Measurements from ENCODE around the gene ITPKC.

ITPKC gene

DNA sequence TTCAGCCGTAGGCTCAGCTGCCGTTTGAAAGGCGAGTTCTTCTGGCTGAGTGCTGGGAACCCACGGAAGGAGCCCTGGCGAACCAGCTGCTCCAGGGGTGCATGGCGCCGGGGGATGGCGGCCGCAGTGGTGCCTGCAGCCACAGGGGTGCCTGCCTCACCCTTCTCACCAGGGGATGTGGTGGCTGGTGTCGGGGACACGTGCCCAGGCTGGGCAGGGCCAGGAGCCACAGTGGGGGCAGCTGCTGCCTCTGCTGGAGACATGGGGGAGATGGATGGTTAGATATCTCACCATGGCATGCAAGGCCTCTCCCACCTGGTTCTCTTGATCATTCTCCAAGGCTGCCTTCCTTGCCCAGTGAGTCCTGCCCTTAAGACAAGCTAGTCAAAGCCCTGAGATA, 43.5 kb upstream of the ITPKC start:
- no peak for DNase-seq (ENCODE audit: low read depth)
- no peak overlapping the region for H3K4me3 ChIP-seq (ENCODE audit: control insufficient read depth, low read depth, low read length)
- TF ChIP-seq, protein P1, sequence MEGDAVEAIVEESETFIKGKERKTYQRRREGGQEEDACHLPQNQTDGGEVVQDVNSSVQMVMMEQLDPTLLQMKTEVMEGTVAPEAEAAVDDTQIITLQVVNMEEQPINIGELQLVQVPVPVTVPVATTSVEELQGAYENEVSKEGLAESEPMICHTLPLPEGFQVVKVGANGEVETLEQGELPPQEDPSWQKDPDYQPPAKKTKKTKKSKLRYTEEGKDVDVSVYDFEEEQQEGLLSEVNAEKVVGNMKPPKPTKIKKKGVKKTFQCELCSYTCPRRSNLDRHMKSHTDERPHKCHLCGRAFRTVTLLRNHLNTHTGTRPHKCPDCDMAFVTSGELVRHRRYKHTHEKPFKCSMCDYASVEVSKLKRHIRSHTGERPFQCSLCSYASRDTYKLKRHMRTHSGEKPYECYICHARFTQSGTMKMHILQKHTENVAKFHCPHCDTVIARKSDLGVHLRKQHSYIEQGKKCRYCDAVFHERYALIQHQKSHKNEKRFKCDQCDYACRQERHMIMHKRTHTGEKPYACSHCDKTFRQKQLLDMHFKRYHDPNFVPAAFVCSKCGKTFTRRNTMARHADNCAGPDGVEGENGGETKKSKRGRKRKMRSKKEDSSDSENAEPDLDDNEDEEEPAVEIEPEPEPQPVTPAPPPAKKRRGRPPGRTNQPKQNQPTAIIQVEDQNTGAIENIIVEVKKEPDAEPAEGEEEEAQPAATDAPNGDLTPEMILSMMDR (IDR thresholded peaks at IDR 0.05; ENCODE audit: control insufficient read depth, insufficient read depth, low read depth, low read length, missing control alignments), result no peak

- DNase-seq (ENCODE audit: low read depth), result no peak
- no peak overlapping the region for H3K4me3 ChIP-seq (ENCODE audit: control insufficient read depth, low read depth, low read length)
- TF ChIP-seq, protein P1 (IDR thresholded peaks at IDR 0.05; ENCODE audit: control insufficient read depth, insufficient read depth, low read depth, low read length, missing control alignments), result no peak
These were observed 42.6 kb upstream of the ITPKC start for GRCh38 chr19:40674291-40674690.

DNA sequence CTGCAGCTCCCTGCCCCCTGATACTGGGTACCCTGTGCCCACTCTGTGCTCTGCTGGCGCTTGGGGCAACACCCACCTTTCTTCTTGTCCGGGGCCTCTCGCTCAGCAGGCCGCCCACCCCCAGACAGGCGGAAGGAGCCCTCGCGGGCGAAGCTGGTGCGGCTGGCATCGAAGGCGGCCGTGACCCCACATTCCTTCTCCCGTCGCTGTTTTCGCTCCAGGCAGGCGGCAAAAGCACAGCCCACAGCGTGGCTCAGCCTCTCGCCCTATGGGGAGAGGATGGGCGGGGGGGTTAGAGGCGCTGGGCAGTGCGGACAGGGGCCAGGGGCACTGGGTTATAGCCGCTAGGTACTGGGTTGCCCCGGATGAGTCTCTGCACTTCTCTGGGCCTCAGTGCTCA, 39.8 kb upstream of the ITPKC start:
- TF ChIP-seq, protein P1 (IDR thresholded peaks at IDR 0.05; ENCODE audit: control insufficient read depth, insufficient read depth, low read depth, low read length, missing control alignments), result no peak

GRCh38 chr19:40681039-40681438, 35.9 kb upstream of the ITPKC start:
- no peak for DNase-seq (ENCODE audit: low read depth)
- no peak overlapping the region for H3K4me3 ChIP-seq (ENCODE audit: control insufficient read depth, low read depth, low read length)
- TF ChIP-seq, protein P1 (IDR thresholded peaks at IDR 0.05; ENCODE audit: control insufficient read depth, insufficient read depth, low read depth, low read length, missing control alignments), result no peak

More for the DNA sequence above, 39.8 kb upstream of the ITPKC start:
- DNase-seq (ENCODE audit: low read depth), result no peak
- no peak overlapping the region for H3K4me3 ChIP-seq (ENCODE audit: control insufficient read depth, low read depth, low read length)

- H3K4me3 ChIP-seq (ENCODE audit: control insufficient read depth, low read depth, low read length), result no peak overlapping the region
- TF ChIP-seq, protein P1 (IDR thresholded peaks at IDR 0.05; ENCODE audit: control insufficient read depth, insufficient read depth, low read depth, low read length, missing control alignments), result no peak
These were observed 34.4 kb upstream of the ITPKC start for GRCh38 chr19:40682431-40682964.

GRCh38 chr19:40683437-40683836, 33.5 kb upstream of the ITPKC start:
- no peak overlapping the region for H3K4me3 ChIP-seq (ENCODE audit: control insufficient read depth, low read depth, low read length)
- DNase-seq (ENCODE audit: low read depth), result no peak
- TF ChIP-seq, protein P1 (IDR thresholded peaks at IDR 0.05; ENCODE audit: control insufficient read depth, insufficient read depth, low read depth, low read length, missing control alignments), result no peak

More at GRCh38 chr19:40682431-40682964, 34.4 kb upstream of the ITPKC start:
- no peak for DNase-seq (ENCODE audit: low read depth)

DNA sequence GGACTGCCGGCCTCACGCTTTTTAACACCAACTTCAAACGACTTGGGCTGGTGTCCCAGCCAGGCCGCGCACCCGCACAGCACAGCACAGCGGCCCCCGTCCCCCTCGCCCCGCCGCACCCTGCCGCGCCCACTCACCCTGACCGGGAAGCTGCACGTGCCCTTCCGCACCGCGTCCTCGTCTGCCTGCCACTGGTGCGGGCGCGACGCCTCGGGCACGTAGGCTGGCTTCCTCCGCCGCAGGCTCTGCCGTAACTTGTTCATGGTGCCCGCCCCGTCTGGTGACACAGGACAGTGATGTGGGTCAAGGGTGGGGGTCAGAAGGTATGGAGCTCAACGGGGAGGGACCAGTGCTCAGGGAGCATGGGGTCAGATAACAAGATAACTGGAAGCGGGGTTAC, 32.6 kb upstream of the ITPKC start:
- TF ChIP-seq, protein P1 (IDR thresholded peaks at IDR 0.05; ENCODE audit: control insufficient read depth, insufficient read depth, low read depth, low read length, missing control alignments), result no peak
- no peak overlapping the region for H3K4me3 ChIP-seq (ENCODE audit: control insufficient read depth, low read depth, low read length)
- DNase-seq (ENCODE audit: low read depth), result no peak
